ENCODE measurements around the gene HSD17B8. TPM values are rescaled to one million over a fixed set of nuclear protein-coding genes. Genes with fewer than 3 reads are reported as not detected.

The HSD17B8 gene
- total RNA-seq, 2 experiments from 2014 or later = 11.0 to 13.6 TPM

- Mint-ChIP-seq H3K27ac (no peak overlapping the region), H3K4me3 (no peak overlapping the region), H3K36me3 (ENCODE audit: low read depth) (no peaks in the 10 kb centered on the region), H3K4me1 (no peaks in the 10 kb centered on the region), H3K9me3 (no peaks in the 10 kb centered on the region), H3K27me3 (peaks cover 3% of the 10 kb centered on the region)
- POLR2A ChIA-PET = no interaction called here
- CTCF ChIA-PET = interaction anchor here (1.0 to 1.5 kb wide), 3 partner anchors 11 to 74 kb away, joined by 3 to 4 read pairs (median 3); no protein-coding TSS in a partner anchor
- DNase-seq = no peak
These were observed 29.7 kb upstream of the HSD17B8 start for GRCh38 chr6:33174784-33175183.

- ChIA-PET POLR2A (no interaction called here), CTCF (interaction anchor here (1.5 kb wide), 1 partner anchor 13 kb away, joined by 4 read pairs; no protein-coding TSS in a partner anchor)
- Mint-ChIP-seq H3K27ac (no peak overlapping the region), H3K27me3 (peaks cover 3% of the 10 kb centered on the region), H3K9me3 (no peaks in the 10 kb centered on the region), H3K4me3 (no peak overlapping the region), H3K4me1 (no peaks in the 10 kb centered on the region), H3K36me3 (ENCODE audit: low read depth) (no peaks in the 10 kb centered on the region)
- DNase-seq = no peak
These were observed 28.9 kb upstream of the HSD17B8 start for GRCh38 chr6:33175436-33176069.

- peaks cover 3% of the 10 kb centered on the region for H3K27me3 Mint-ChIP-seq
- CTCF ChIA-PET = interaction anchor here (1.5 kb wide), 1 partner anchor 13 kb away, joined by 4 read pairs; no protein-coding TSS in a partner anchor
- no peak overlapping the region for H3K27ac Mint-ChIP-seq
- H3K4me1 Mint-ChIP-seq = no peaks in the 10 kb centered on the region
- H3K36me3 Mint-ChIP-seq (ENCODE audit: low read depth) = no peaks in the 10 kb centered on the region
- H3K4me3 Mint-ChIP-seq = no peak overlapping the region
- POLR2A ChIA-PET = no interaction called here
- H3K9me3 Mint-ChIP-seq = no peaks in the 10 kb centered on the region
- DNase-seq = no peak
These were observed 27.5 kb upstream of the HSD17B8 start for GRCh38 chr6:33176906-33177305.

- Mint-ChIP-seq H3K4me3 (no peak overlapping the region), H3K9me3 (peaks cover 2% of the 10 kb centered on the region), H3K36me3 (ENCODE audit: low read depth) (peaks cover 3% of the 10 kb centered on the region), H3K4me1 (peaks cover 2% of the 10 kb centered on the region), H3K27ac (peak overlapping the region; percentile 50), H3K27me3 (peaks cover 3% of the 10 kb centered on the region)
- POLR2A ChIA-PET = no interaction called here
- no peak for DNase-seq
- CTCF ChIA-PET = interaction anchor here (1.5 kb wide), 1 partner anchor 14 kb away, joined by 4 read pairs; no protein-coding TSS in a partner anchor
These were observed 26.7 kb upstream of the HSD17B8 start for GRCh38 chr6:33177552-33178446.

- H3K4me1 Mint-ChIP-seq = peaks cover 14% of the 10 kb centered on the region
These were observed 25.5 kb upstream of the HSD17B8 start for GRCh38 chr6:33178755-33179475.

GRCh38 chr6:33181141-33181540 is 23.3 kb upstream of the HSD17B8 start:
- CTCF ChIA-PET = interaction anchor here (0.7 to 1.9 kb wide), 3 partner anchors 8 to 133 kb away, joined by 3 to 6 read pairs (median 3); partner anchors contain the start of gene TAPBP

More at GRCh38 chr6:33178755-33179475, 25.5 kb upstream of the HSD17B8 start:
- no peak for DNase-seq
- H3K36me3 Mint-ChIP-seq (ENCODE audit: low read depth) = peaks cover 14% of the 10 kb centered on the region
- ChIA-PET CTCF (interaction anchor here (0.9 kb wide), 1 partner anchor 30 kb away, joined by 3 read pairs; the partner anchor contains the start of gene RING1), POLR2A (no interaction called here)
- no peak overlapping the region for H3K27ac Mint-ChIP-seq
- peaks cover 3% of the 10 kb centered on the region for H3K27me3 Mint-ChIP-seq
- H3K4me3 Mint-ChIP-seq = no peak overlapping the region
- H3K9me3 Mint-ChIP-seq = peaks cover 14% of the 10 kb centered on the region

GRCh38 chr6:33183071-33183683 is 21.3 kb upstream of the HSD17B8 start:
- Mint-ChIP-seq H3K9me3 (peaks cover 18% of the 10 kb centered on the region), H3K27ac (peak overlapping the region; percentile 98), H3K4me1 (peaks cover 21% of the 10 kb centered on the region), H3K27me3 (peaks cover 10% of the 10 kb centered on the region), H3K36me3 (ENCODE audit: low read depth) (peaks cover 23% of the 10 kb centered on the region), H3K4me3 (peak overlapping the region; percentile 35)
- POLR2A ChIA-PET = no interaction called here
- DNase-seq = peak; percentile 38
- CTCF ChIA-PET = interaction anchor here (1.1 to 1.9 kb wide), 4 partner anchors 12 to 65 kb away, joined by 4 to 6 read pairs (median 6); no protein-coding TSS in a partner anchor

More at GRCh38 chr6:33181141-33181540, 23.3 kb upstream of the HSD17B8 start:
- POLR2A ChIA-PET = no interaction called here
- Mint-ChIP-seq H3K9me3 (peaks cover 18% of the 10 kb centered on the region), H3K4me3 (no peak overlapping the region), H3K27ac (no peak overlapping the region), H3K36me3 (ENCODE audit: low read depth) (peaks cover 23% of the 10 kb centered on the region), H3K4me1 (peaks cover 21% of the 10 kb centered on the region), H3K27me3 (no peaks in the 10 kb centered on the region)
- no peak for DNase-seq

GRCh38 chr6:33185190-33185589 is 19.3 kb upstream of the HSD17B8 start:
- peaks cover 21% of the 10 kb centered on the region for H3K4me1 Mint-ChIP-seq
- H3K4me3 Mint-ChIP-seq = no peak overlapping the region
- no peak for DNase-seq
- POLR2A ChIA-PET = interaction anchor here (0.5 kb wide), 1 partner anchor 41 kb away, joined by 5 read pairs; no protein-coding TSS in a partner anchor
- peaks cover 23% of the 10 kb centered on the region for H3K36me3 Mint-ChIP-seq (ENCODE audit: low read depth)
- peaks cover 18% of the 10 kb centered on the region for H3K9me3 Mint-ChIP-seq
- H3K27me3 Mint-ChIP-seq = peaks cover 15% of the 10 kb centered on the region
- peak overlapping the region; percentile 98 for H3K27ac Mint-ChIP-seq
- CTCF ChIA-PET = no interaction called here

- peaks cover 23% of the 10 kb centered on the region for H3K36me3 Mint-ChIP-seq (ENCODE audit: low read depth)
- H3K4me1 Mint-ChIP-seq = peaks cover 21% of the 10 kb centered on the region
- H3K27ac Mint-ChIP-seq = no peak overlapping the region
- CTCF ChIA-PET = no interaction called here
- H3K27me3 Mint-ChIP-seq = peaks cover 19% of the 10 kb centered on the region
- H3K4me3 Mint-ChIP-seq = no peak overlapping the region
- DNase-seq = no peak
- POLR2A ChIA-PET = no interaction called here
- H3K9me3 Mint-ChIP-seq = peaks cover 18% of the 10 kb centered on the region
These were observed 18.7 kb upstream of the HSD17B8 start for GRCh38 chr6:33185654-33186187.

- ChIA-PET CTCF (no interaction called here), POLR2A (no interaction called here)
- Mint-ChIP-seq H3K27ac (no peak overlapping the region), H3K36me3 (ENCODE audit: low read depth) (peaks cover 21% of the 10 kb centered on the region), H3K4me1 (peaks cover 25% of the 10 kb centered on the region), H3K27me3 (peaks cover 36% of the 10 kb centered on the region), H3K4me3 (no peak overlapping the region), H3K9me3 (peaks cover 15% of the 10 kb centered on the region)
- no peak for DNase-seq
These were observed 16.6 kb upstream of the HSD17B8 start for GRCh38 chr6:33187809-33188208.

- DNase-seq = no peak
- POLR2A ChIA-PET = no interaction called here
- CTCF ChIA-PET = no interaction called here
- peaks cover 16% of the 10 kb centered on the region for H3K36me3 Mint-ChIP-seq (ENCODE audit: low read depth)
- peaks cover 41% of the 10 kb centered on the region for H3K27me3 Mint-ChIP-seq
- H3K27ac Mint-ChIP-seq = no peak overlapping the region
- peaks cover 15% of the 10 kb centered on the region for H3K4me1 Mint-ChIP-seq
- no peak overlapping the region for H3K4me3 Mint-ChIP-seq
- peaks cover 3% of the 10 kb centered on the region for H3K9me3 Mint-ChIP-seq
These were observed 15.3 kb upstream of the HSD17B8 start for GRCh38 chr6:33189164-33189563.
